HEK293T (cell line): ENCODE results near the gene POU3F1.

Experiments
- CTCF ChIA-PET: fragments of 350-600 bp; formaldehyde crosslinking; extraction: SDS; loops from one replicate; lab custom pipeline; 2021; ENCODE audit warnings: antibody characterized with exemption, inconsistent platforms; lab: Yijun Ruan, JAX
- POLR2A ChIA-PET: fragments of 350-600 bp; formaldehyde crosslinking; extraction: SDS; loops from one replicate; lab custom pipeline; 2020; ENCODE audit warnings: antibody characterized with exemption, inconsistent platforms; lab: Yijun Ruan, JAX
- DNase-seq: peaks from one replicate; pipeline ENCODE4 v3.0.0; 2012; ENCODE audit warnings: mixed read lengths; ENCODE audit errors: extremely low spot score
- ARNT ChIP-seq: fragments of 450-650 bp; IDR thresholded peaks from 2 replicates; pipeline ENCODE4 v1.6.1; 2017; ENCODE audit warnings: mild to moderate bottlenecking
- BHLHE40 ChIP-seq: fragments of 450-650 bp; IDR thresholded peaks from 2 replicates; pipeline ENCODE4 v1.6.1; 2016; ENCODE audit warnings: mild to moderate bottlenecking, moderate library complexity, borderline replicate concordance
- CTBP1 ChIP-seq: fragments of 450-650 bp; IDR thresholded peaks from 2 replicates; pipeline ENCODE4 v1.6.1; 2016; ENCODE audit warnings: borderline replicate concordance
- ELF4 ChIP-seq: fragments of 450-650 bp; IDR thresholded peaks from 2 replicates; pipeline ENCODE4 v1.6.1; 2017; ENCODE audit warnings: antibody characterized with exemption
- FOXA1 ChIP-seq: fragments of 450-650 bp; IDR thresholded peaks from 2 replicates; pipeline ENCODE4 v1.6.1; 2016; ENCODE audit warnings: mild to moderate bottlenecking
- FOXK2 ChIP-seq: fragments of 450-650 bp; IDR thresholded peaks from 2 replicates; pipeline ENCODE4 v1.6.1; 2016; ENCODE audit warnings: mild to moderate bottlenecking
- FOXM1 ChIP-seq: fragments of 450-650 bp; IDR thresholded peaks from 2 replicates; pipeline ENCODE4 v1.6.1; 2017; ENCODE audit warnings: mild to moderate bottlenecking, borderline replicate concordance
- HDGF ChIP-seq: fragments of 450-650 bp; IDR thresholded peaks from 2 replicates; pipeline ENCODE4 v1.6.1; 2017; ENCODE audit warnings: antibody characterized with exemption, borderline replicate concordance
- L3MBTL2 ChIP-seq: fragments of 450-650 bp; conservative IDR thresholded peaks from 2 replicates; pipeline ENCODE4 v1.6.1; 2016; ENCODE audit warnings: mild to moderate bottlenecking
- LEF1 ChIP-seq: fragments of 450-650 bp; IDR thresholded peaks from 2 replicates; pipeline ENCODE4 v1.6.1; 2017; ENCODE audit warnings: mild to moderate bottlenecking, borderline replicate concordance
- NFRKB ChIP-seq: fragments of 450-650 bp; IDR thresholded peaks from 2 replicates; pipeline ENCODE4 v1.6.1; 2016; ENCODE audit warnings: mild to moderate bottlenecking, moderate library complexity
- SP1 ChIP-seq: fragments of 450-650 bp; IDR thresholded peaks from 2 replicates; pipeline ENCODE4 v1.6.1; 2017
- SUZ12 ChIP-seq: fragments of 450-650 bp; IDR thresholded peaks from 2 replicates; pipeline ENCODE4 v1.6.1; 2016; ENCODE audit warnings: mild to moderate bottlenecking
- TARDBP ChIP-seq: fragments of 450-650 bp; IDR thresholded peaks from 2 replicates; pipeline ENCODE4 v1.6.1; 2016
- ZNF384 ChIP-seq: fragments of 450-650 bp; IDR thresholded peaks from 2 replicates; pipeline ENCODE4 v1.6.1; 2016
- TF ChIP-seq, protein P1 (sequence below): fragments of 450-650 bp; IDR thresholded peaks from 2 replicates; pipeline ENCODE4 v1.6.1; 2016

POU3F1 gene

DNA sequence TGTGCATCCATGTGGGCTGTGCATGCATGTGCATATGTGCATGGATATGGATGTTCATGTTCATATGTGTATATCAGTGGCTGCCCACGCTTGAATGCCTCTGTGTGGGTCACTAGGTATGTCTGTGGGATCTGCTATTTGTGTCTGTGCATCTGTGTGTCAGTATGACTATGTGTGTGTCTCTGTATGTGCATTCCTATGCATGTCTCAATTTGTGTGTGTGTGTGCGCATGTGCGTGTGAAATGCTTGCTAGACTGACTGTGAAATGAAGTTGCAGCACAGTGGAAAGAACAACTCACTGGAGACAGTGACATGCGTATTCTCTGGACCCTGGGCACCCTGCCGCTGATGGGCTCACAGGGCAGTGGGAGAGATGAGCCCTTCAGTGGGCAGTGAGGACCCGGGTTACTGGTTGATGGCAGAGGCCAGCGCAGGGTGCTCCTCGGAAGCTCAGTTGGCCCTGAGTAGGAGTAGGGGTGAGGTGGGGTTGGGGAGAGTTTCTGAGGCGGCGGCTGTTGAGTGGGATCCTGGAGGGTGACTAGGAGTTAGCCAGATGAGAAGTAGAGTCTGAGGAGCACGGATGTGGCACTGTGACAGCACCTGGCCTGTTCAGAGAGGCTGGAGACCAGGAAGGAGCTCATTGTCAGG is 43.2 kb upstream of the POU3F1 start:
- no peak for DNase-seq
- POLR2A ChIA-PET = no interaction called here
- TF ChIP-seq TARDBP (no peak), SUZ12 (no peak), FOXA1 (no peak), HDGF (no peak), L3MBTL2 (no peak), LEF1 (no peak), BHLHE40 (no peak), CTBP1 (no peak), ZNF384 (no peak), FOXK2 (no peak), SP1 (no peak), FOXM1 (no peak), NFRKB (no peak), ARNT (no peak), ELF4 (no peak)
- TF ChIP-seq, protein P1, sequence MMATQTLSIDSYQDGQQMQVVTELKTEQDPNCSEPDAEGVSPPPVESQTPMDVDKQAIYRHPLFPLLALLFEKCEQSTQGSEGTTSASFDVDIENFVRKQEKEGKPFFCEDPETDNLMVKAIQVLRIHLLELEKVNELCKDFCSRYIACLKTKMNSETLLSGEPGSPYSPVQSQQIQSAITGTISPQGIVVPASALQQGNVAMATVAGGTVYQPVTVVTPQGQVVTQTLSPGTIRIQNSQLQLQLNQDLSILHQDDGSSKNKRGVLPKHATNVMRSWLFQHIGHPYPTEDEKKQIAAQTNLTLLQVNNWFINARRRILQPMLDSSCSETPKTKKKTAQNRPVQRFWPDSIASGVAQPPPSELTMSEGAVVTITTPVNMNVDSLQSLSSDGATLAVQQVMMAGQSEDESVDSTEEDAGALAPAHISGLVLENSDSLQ = no peak
- CTCF ChIA-PET = no interaction called here

DNA sequence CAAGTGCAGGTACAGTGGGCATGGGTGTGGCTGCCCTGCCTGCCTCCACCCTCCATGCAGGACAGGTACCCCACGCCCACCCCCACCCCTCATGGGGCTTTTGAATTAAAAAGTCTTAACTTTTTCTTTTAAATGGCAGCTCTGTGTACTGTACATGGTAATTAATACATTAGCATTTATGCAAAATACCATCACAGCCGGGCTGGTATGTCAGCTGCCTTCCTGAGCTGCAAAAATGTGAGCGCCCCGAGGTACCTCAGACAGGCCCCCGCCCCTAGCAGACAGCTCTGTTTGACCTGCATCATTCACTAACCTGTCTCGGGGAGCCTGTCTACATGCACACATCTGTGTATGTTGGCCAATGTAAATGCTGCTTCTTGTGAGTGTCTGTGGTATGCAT is 42.2 kb upstream of the POU3F1 start:
- TF ChIP-seq L3MBTL2 (no peak), ZNF384 (no peak)
- no peak for DNase-seq
- CTCF ChIA-PET = interaction anchor here (0.6 kb wide), 1 partner anchor 59 kb away, joined by 3 read pairs; no protein-coding TSS in a partner anchor
- POLR2A ChIA-PET = interaction anchor here (0.6 kb wide), 1 partner anchor 784 kb away, joined by 3 read pairs; the partner anchor contains the start of gene MYCBP

DNA sequence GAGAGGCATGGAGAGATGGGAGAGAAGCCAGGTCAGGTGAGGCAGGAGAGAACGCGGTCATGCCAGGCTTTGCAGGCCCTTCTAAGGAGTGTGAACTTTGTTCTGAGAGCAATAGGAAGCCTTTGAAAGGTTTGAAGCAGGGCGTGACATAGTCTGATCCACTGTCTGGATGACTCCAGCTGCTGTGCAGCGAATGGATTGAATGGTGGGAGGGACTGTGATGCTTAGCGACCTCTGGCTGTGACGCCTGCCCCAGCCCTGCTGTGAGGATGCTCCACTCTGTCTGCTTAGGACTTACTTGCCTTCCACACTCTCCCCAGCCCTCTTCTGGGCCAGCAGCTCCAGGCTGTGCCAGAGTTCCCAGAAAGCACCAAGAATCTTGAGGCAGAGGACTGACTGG is 41.8 kb upstream of the POU3F1 start:
- no peak for DNase-seq
- CTCF ChIA-PET = interaction anchor here (0.6 kb wide), 1 partner anchor 59 kb away, joined by 3 read pairs; no protein-coding TSS in a partner anchor
- TF ChIP-seq SP1 (no peak), HDGF (no peak), FOXK2 (no peak), TARDBP (no peak), FOXA1 (no peak), ELF4 (no peak), FOXM1 (no peak), SUZ12 (no peak), CTBP1 (no peak), ZNF384 (no peak), NFRKB (no peak), ARNT (no peak), L3MBTL2 (no peak), BHLHE40 (no peak), LEF1 (no peak)
- TF ChIP-seq, protein P1 = no peak
- POLR2A ChIA-PET = interaction anchor here (0.6 kb wide), 1 partner anchor 785 kb away, joined by 3 read pairs; the partner anchor contains the start of gene MYCBP

DNA sequence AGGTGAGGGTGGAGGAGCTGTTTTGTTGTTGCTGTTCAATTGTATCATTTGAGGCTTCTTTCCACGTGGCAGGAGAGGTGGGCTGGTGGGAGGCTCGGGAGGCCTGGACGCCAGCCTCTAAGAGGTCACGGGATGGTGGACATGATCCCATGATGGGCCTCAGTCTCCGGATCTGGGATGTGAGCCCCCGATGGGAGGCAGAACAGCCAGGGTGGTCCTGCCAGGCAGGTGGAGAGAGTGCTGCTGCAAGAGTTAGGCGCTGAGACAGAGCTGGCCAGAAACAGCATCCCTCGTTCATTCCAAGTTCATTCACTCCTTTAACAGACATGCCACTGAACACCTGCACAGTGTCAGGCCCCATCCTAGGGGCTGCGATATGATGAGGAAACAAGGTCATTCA is 41.1 kb upstream of the POU3F1 start:
- DNase-seq = no peak
- POLR2A ChIA-PET = no interaction called here
- CTCF ChIA-PET = interaction anchor here (1.2 kb wide), 1 partner anchor 16 kb away, joined by 7 read pairs; no protein-coding TSS in a partner anchor
- no peak for TF ChIP-seq CTBP1
- no peak for TF ChIP-seq L3MBTL2
- TF ChIP-seq FOXK2 = no peak
- TF ChIP-seq TARDBP = no peak
- no peak for TF ChIP-seq SUZ12
- no peak for TF ChIP-seq FOXM1
- no peak for TF ChIP-seq ARNT
- no peak for TF ChIP-seq BHLHE40
- TF ChIP-seq FOXA1 = no peak
- TF ChIP-seq LEF1 = no peak
- no peak for TF ChIP-seq SP1
- no peak for TF ChIP-seq ZNF384
- no peak for TF ChIP-seq ELF4
- TF ChIP-seq HDGF = no peak
- TF ChIP-seq, protein P1 = no peak

DNA sequence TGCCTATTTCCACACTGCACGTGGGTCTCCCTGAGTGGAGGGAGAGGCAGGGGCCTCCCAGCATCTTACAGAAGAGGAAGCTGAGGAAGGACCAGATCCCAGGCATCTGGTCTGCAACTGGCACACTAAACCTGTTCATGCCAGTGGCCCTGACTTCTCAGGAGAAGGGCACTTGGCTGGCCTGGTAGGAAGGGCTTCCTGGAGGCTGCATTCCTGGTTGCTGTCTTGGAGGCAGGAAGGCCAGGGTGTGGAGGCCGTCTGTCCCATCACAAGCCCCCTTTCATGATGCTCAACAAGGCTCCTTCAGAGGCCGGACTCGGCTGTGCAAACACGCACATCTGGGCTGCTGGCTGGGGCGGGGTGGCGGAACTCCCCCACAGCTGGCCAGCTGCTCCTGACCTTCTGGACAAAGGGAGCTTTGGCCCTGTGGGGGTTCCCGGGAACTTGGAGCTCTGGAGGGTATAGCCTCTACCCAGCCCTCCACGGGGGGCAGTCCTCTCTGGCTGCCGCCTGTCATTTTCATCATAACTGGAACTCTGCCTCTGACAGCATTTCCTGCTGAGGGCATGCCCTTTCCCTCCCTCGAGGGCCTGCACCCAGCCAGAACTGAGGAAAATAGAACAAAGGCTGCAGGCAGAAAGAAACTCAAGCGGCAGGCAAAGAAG is 39.2 kb upstream of the POU3F1 start:
- no peak for DNase-seq
- POLR2A ChIA-PET = no interaction called here
- TF ChIP-seq ZNF384 (no peak), BHLHE40 (no peak), FOXA1 (no peak), ELF4 (no peak), SUZ12 (no peak), ARNT (no peak), FOXK2 (no peak), LEF1 (no peak)

DNA sequence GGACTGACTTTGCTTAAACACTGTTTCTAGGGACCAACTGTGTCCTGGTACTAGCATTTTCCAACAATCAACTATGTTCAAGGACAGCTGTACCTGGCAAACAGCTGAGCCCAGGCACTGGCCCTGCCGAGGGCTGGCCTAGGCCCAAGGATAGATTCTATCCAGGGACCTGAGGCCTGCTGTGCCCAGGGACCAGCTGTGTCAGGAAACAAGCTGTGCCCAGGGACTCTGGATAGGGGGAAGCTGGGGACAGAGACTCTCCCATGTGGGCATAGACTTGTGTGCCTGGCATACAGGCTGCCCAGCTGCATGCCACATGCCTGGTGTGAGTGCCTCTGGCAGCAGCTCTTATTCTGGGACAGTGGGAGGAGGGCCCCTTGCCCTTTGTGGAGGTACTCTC is 38.1 kb upstream of the POU3F1 start:
- CTCF ChIA-PET = interaction anchor here (1.5 kb wide), 1 partner anchor 13 kb away, joined by 4 read pairs; no protein-coding TSS in a partner anchor
- no peak for DNase-seq
- POLR2A ChIA-PET = no interaction called here
- TF ChIP-seq SUZ12 (no peak), TARDBP (no peak), HDGF (no peak), FOXA1 (no peak), ARNT (no peak), FOXK2 (no peak), ZNF384 (no peak), CTBP1 (no peak)

More for the DNA sequence above, 39.2 kb upstream of the POU3F1 start:
- CTCF ChIA-PET = interaction anchor here (1.5 kb wide), 1 partner anchor 14 kb away, joined by 4 read pairs; no protein-coding TSS in a partner anchor
